HEK293T (cell line): ENCODE results near the gene ACER1.

Experiments
- CTCF ChIA-PET: fragments of 350-600 bp; formaldehyde crosslinking; extraction: SDS; loops from one replicate; lab custom pipeline; 2021; ENCODE audit warnings: antibody characterized with exemption, inconsistent platforms; lab: Yijun Ruan, JAX
- POLR2A ChIA-PET: fragments of 350-600 bp; formaldehyde crosslinking; extraction: SDS; loops from one replicate; lab custom pipeline; 2020; ENCODE audit warnings: antibody characterized with exemption, inconsistent platforms; lab: Yijun Ruan, JAX
- DNase-seq: peaks from one replicate; pipeline ENCODE4 v3.0.0; 2012; ENCODE audit warnings: mixed read lengths; ENCODE audit errors: extremely low spot score
- ARNT ChIP-seq: fragments of 450-650 bp; IDR thresholded peaks from 2 replicates; pipeline ENCODE4 v1.6.1; 2017; ENCODE audit warnings: mild to moderate bottlenecking
- BHLHE40 ChIP-seq: fragments of 450-650 bp; IDR thresholded peaks from 2 replicates; pipeline ENCODE4 v1.6.1; 2016; ENCODE audit warnings: mild to moderate bottlenecking, moderate library complexity, borderline replicate concordance
- CTBP1 ChIP-seq: fragments of 450-650 bp; IDR thresholded peaks from 2 replicates; pipeline ENCODE4 v1.6.1; 2016; ENCODE audit warnings: borderline replicate concordance
- ELF4 ChIP-seq: fragments of 450-650 bp; IDR thresholded peaks from 2 replicates; pipeline ENCODE4 v1.6.1; 2017; ENCODE audit warnings: antibody characterized with exemption
- FOXA1 ChIP-seq: fragments of 450-650 bp; IDR thresholded peaks from 2 replicates; pipeline ENCODE4 v1.6.1; 2016; ENCODE audit warnings: mild to moderate bottlenecking
- FOXK2 ChIP-seq: fragments of 450-650 bp; IDR thresholded peaks from 2 replicates; pipeline ENCODE4 v1.6.1; 2016; ENCODE audit warnings: mild to moderate bottlenecking
- FOXM1 ChIP-seq: fragments of 450-650 bp; IDR thresholded peaks from 2 replicates; pipeline ENCODE4 v1.6.1; 2017; ENCODE audit warnings: mild to moderate bottlenecking, borderline replicate concordance
- HDGF ChIP-seq: fragments of 450-650 bp; IDR thresholded peaks from 2 replicates; pipeline ENCODE4 v1.6.1; 2017; ENCODE audit warnings: antibody characterized with exemption, borderline replicate concordance
- L3MBTL2 ChIP-seq: fragments of 450-650 bp; conservative IDR thresholded peaks from 2 replicates; pipeline ENCODE4 v1.6.1; 2016; ENCODE audit warnings: mild to moderate bottlenecking
- LEF1 ChIP-seq: fragments of 450-650 bp; IDR thresholded peaks from 2 replicates; pipeline ENCODE4 v1.6.1; 2017; ENCODE audit warnings: mild to moderate bottlenecking, borderline replicate concordance
- NFRKB ChIP-seq: fragments of 450-650 bp; IDR thresholded peaks from 2 replicates; pipeline ENCODE4 v1.6.1; 2016; ENCODE audit warnings: mild to moderate bottlenecking, moderate library complexity
- SP1 ChIP-seq: fragments of 450-650 bp; IDR thresholded peaks from 2 replicates; pipeline ENCODE4 v1.6.1; 2017
- SUZ12 ChIP-seq: fragments of 450-650 bp; IDR thresholded peaks from 2 replicates; pipeline ENCODE4 v1.6.1; 2016; ENCODE audit warnings: mild to moderate bottlenecking
- TARDBP ChIP-seq: fragments of 450-650 bp; IDR thresholded peaks from 2 replicates; pipeline ENCODE4 v1.6.1; 2016
- ZNF384 ChIP-seq: fragments of 450-650 bp; IDR thresholded peaks from 2 replicates; pipeline ENCODE4 v1.6.1; 2016
- TF ChIP-seq, protein P1 (sequence below): fragments of 450-650 bp; IDR thresholded peaks from 2 replicates; pipeline ENCODE4 v1.6.1; 2016

Gene ACER1

DNA sequence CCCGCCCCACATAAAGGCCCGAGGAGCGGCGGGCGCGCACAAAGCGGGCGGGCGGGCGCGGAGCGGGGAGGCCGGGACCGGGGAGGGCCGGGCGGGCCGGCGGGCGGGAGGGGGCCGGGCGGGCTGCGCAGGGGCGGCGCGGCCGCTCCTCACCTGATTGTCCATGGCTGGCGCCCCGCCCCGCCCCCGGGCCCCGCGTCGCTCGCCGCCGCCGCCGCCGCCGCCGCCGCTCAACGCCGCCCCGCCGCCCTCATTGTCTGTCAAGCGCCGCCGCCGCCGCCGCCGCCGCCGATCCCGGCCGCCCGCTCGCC lies 53.8 kb downstream of the ACER1 start:
- no peak for DNase-seq
- no peak for TF ChIP-seq LEF1
- TF ChIP-seq HDGF, result no peak
- no peak for TF ChIP-seq SUZ12
- TF ChIP-seq, protein P1, sequence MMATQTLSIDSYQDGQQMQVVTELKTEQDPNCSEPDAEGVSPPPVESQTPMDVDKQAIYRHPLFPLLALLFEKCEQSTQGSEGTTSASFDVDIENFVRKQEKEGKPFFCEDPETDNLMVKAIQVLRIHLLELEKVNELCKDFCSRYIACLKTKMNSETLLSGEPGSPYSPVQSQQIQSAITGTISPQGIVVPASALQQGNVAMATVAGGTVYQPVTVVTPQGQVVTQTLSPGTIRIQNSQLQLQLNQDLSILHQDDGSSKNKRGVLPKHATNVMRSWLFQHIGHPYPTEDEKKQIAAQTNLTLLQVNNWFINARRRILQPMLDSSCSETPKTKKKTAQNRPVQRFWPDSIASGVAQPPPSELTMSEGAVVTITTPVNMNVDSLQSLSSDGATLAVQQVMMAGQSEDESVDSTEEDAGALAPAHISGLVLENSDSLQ, result no peak
- no peak for TF ChIP-seq BHLHE40
- TF ChIP-seq SP1, result no peak
- TF ChIP-seq FOXK2, result no peak
- TF ChIP-seq ZNF384, result no peak
- no peak for TF ChIP-seq L3MBTL2
- no peak for TF ChIP-seq FOXM1
- no peak for TF ChIP-seq CTBP1
- TF ChIP-seq ELF4, result no peak
- no peak for TF ChIP-seq NFRKB
- no peak for TF ChIP-seq TARDBP
- TF ChIP-seq ARNT, result no peak
- TF ChIP-seq FOXA1, result no peak
- CTCF ChIA-PET, result no interaction called here
- POLR2A ChIA-PET, result no interaction called here

DNA sequence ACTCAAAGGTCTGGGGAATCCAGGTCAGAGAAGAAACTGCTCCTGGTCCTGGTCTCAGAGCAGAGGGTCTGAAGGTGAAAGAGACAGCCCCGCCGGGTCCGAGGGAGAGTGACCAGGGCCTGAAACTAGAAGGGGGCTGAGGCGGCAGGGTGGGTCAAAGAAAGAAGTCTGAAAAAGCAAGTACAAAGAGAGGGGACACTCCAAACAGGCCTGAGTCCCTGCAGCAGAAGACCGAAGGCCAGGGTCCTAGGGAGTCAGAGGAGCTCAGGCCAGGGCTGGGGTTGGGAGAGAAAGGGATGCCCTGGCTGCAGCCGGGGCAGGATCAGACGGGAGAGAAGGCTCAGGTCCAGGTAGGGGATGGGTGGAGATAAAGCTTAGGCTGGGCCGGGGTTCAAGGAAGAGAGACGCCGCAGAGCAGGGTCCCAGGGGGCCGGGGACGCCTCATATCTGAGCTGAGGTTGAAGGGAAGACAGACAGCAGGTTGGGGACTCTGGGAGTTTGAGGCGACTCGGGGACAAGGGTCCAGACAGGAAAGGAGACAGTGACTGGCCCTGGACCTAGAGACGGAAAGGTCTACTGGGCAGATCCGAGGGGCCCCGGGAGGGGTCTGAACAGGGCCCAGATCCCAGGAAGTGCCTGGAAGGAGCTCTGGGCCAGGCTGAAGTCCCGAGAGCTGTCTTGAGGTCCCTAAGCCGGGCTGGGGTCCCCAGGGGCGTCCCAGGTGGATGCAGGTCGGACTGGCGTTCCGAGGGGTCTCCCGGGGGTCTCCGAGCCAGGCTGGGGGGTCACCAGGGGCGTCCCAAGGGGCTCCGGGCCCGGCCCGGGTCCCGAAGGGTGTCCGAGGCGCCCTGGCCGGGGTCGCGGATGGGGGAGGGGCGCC lies 54.4 kb downstream of the ACER1 start:
- ChIA-PET CTCF (no interaction called here), POLR2A (no interaction called here)
- DNase-seq, result no peak
- TF ChIP-seq HDGF, result 0 out of 2 replicates have a peak, but pooled peaks have one; percentile 33
- TF ChIP-seq ARNT, result no peak

DNA sequence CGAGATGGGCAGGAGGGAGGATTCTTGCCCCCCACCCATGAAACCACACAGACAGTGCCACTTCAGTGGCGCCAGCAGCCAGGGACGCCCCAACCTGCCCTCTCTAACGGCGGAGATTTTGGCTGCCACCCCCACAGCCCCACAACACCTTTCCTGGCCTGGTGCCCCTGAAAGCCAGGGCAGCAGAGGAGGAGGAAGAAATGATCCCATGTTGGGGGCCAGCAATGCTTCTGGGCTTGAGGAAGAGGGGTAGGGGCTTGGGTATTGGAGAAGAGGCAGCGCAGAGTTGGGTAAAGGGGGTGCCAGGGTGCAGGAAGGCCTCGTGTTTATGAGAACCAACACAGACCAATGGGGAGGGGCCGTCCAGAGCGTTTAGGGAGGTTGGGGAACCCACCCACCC lies 55.4 kb downstream of the ACER1 start:
- no peak for TF ChIP-seq CTBP1
- no peak for TF ChIP-seq ELF4
- TF ChIP-seq LEF1, result no peak
- no peak for TF ChIP-seq SP1
- no peak for TF ChIP-seq TARDBP
- TF ChIP-seq SUZ12, result no peak
- TF ChIP-seq BHLHE40, result no peak
- TF ChIP-seq FOXM1, result no peak
- TF ChIP-seq L3MBTL2, result no peak
- no peak for TF ChIP-seq HDGF
- TF ChIP-seq, protein P1, result no peak
- no peak for TF ChIP-seq NFRKB
- TF ChIP-seq ZNF384, result no peak
- TF ChIP-seq FOXK2, result no peak
- ChIA-PET POLR2A (no interaction called here), CTCF (no interaction called here)

DNA sequence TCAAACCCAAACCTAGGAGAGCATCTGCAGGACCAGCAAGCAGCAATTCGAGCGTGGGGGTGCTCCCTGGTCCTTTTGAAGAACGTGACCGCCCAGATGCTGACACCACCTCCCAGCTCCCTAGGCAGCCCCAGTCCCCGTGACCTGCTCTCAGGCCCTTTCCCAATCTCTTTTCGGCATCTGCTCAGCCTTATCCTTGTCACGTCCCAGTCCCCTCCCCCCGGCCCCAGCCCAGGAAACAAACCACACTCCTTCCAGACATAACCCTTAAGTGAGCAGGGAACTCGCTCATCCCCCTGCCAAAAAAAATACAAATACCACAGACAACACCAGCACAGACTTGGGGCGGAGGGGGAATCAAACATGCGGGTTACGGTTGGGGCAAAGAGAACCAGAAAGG lies 57.0 kb downstream of the ACER1 start:
- DNase-seq, result no peak
- ChIA-PET CTCF (no interaction called here), POLR2A (no interaction called here)
- no peak for TF ChIP-seq BHLHE40
- no peak for TF ChIP-seq ARNT

More for the DNA sequence above, 55.4 kb downstream of the ACER1 start:
- no peak for DNase-seq

DNA sequence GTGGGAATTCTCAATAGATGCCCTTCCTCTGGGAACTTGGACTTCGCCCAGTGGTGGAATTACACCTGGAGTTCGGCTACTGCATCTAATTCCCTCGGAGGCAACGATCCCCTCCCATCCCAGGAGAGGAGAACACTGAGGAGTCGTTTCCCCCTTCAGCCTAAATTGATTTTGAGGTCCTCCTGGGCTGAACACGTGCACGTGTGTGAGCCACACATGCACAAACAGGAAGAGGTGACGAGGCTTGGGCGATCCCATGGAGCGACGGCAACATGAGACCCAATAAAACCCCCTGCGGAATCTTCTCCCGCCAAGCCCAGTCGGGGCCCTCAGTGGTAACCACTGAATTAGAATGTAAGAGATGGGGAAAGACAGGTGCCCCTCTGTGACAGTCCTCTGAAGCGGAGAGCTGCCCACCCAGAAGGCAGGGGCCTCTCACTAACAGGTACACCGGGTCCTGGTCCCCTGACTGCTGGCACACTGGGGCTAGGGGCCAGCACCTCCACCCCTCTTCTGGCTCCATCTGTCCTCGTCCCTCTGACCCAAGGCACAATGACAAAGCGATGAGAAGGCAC lies 58.2 kb downstream of the ACER1 start:
- DNase-seq, result no peak
- ChIA-PET POLR2A (no interaction called here), CTCF (no interaction called here)
- TF ChIP-seq L3MBTL2, result peak; percentile 75
- TF ChIP-seq SUZ12, result no peak

DNA sequence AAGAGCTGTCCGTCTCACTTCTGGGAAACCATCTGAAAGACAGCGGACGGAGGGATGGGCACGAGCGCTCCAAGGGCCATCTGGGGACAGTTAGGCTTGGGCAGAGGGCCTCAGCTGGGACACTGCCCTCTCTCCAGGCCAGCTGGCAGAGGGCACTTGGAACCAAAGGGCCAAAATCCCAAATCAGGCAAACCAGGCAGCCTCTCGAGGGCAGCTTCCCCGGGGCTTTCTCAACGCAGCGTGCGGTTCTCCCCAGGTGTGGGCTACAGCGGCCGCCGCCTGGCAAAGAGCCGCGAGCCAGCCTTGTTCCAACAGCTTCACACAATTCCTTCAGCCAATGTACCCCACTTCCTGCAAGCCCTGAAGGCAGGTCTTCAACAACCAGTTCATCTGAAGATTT lies 58.7 kb downstream of the ACER1 start:
- DNase-seq, result no peak
- ChIA-PET POLR2A (no interaction called here), CTCF (no interaction called here)
- no peak for TF ChIP-seq FOXA1
- no peak for TF ChIP-seq SP1
- no peak for TF ChIP-seq FOXM1
- no peak for TF ChIP-seq CTBP1
- no peak for TF ChIP-seq L3MBTL2
- TF ChIP-seq BHLHE40, result no peak
- no peak for TF ChIP-seq TARDBP
- no peak for TF ChIP-seq ARNT
- TF ChIP-seq HDGF, result no peak
- TF ChIP-seq FOXK2, result no peak
- TF ChIP-seq NFRKB, result no peak
- TF ChIP-seq, protein P1, result no peak
- TF ChIP-seq ZNF384, result no peak
- no peak for TF ChIP-seq LEF1
